Activated effector memory CD4-positive, alpha-beta T cell treated with Interleukin-2 at 50 U/mL for 16 hours (primary cell): Measurements from ENCODE around the gene GRK5.

Experiments
- DNase-seq: peaks from one replicate; pipeline ENCODE4 v3.0.0-alpha.2; 2020

GRK5 gene

GRCh38 chr10:119279441-119279840 is 72.1 kb downstream of the GRK5 start:
- no peak for DNase-seq

- DNase-seq = no peak
Measured at GRCh38 chr10:119281581-119282071, 74.3 kb downstream of the GRK5 start.

DNA sequence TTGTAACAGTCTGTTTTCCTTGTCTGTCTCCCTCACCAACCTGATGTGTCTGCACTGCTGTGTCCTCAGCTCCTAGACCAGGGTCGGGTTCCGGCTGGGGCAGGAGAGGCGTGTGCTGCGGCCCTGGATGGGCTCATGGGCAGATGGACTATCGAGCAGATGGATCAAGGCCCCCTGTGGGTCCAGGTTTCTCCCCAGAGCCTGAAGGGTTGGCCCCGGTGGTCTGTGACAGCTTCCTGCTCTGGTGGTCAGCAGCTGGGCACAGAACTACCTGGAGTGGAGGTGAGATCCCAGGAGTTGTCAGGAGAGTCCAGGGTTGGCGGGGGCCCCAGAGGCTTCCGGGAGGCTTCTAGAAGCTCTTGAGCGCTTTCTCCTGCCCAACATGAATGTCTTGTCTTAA is 75.1 kb downstream of the GRK5 start:
- no peak for DNase-seq

GRCh38 chr10:119283387-119283786 is 76.0 kb downstream of the GRK5 start:
- no peak for DNase-seq

GRCh38 chr10:119283818-119284217 is 76.4 kb downstream of the GRK5 start:
- DNase-seq = no peak

GRCh38 chr10:119284679-119285096 is 77.3 kb downstream of the GRK5 start:
- no peak for DNase-seq

DNA sequence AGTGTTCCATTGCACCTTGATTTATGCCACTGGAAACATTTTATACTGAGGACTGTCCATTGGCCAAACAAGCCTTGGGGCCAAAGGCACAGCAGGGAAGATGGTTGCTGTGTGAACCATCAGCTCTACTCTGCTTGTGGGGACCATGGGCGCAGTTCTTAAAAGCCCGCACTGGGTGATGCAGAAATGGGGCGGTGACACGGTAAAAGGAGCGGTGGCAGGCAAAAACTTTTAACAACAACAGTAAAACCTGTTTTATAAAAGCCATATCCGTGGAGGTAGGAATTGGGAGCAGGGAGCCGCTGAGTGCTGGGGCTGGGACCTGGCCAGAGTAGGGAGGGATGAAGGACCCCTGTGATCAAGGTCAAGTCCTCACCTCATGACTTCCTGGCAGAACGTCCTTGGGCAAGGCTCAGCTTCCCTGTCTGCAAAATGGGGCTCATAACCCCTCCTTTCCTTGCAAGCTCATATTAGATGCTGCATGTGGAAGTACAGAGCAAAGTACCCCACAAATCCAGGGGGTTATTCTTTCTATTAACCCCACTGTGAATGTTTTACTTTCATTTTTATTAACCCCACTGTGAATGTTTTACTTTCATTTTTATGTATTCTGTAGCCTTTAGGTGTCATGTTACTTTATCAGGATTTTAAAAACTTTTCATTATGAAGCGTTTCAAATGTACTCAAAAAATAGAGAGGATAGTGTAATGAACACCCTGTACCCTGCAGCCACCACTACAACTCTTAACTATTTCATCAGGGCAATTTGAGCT is 78.3 kb downstream of the GRK5 start:
- no peak for DNase-seq

- DNase-seq = no peak
Measured at GRCh38 chr10:119286516-119286915, 79.1 kb downstream of the GRK5 start.

DNA sequence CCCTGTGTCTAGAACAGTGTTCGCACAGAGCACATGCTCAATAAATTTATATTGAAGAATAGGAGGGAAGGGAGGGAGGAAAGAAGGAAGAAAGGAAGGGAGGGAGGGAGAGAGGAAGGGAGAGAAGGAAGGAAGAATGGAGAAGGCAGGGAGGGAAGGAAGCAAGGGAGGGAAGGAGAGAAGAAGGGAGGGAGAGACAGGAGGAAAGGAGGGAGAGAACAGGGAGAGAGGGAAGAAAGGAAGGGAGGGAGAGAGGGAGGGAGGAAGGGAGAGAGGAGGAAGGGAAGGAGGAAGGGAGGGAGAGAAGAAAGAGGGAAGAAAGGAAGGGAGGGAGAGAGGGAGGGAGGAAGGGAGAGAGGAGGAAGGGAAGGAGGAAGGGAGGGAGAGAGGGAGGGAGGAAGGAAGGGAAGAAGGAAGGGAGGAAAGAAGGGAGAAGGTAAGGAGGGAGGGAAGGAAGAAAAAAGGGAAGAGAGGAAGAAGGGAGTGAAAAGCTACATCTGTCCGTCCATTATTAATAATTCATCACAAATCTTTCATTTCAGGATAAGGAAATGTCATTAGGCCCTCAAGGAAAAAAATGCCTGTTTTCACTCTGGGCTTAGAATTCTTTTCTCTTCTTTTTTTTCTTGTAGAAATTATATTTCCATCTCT is 79.7 kb downstream of the GRK5 start:
- DNase-seq = no peak

- no peak for DNase-seq
Measured at GRCh38 chr10:119288574-119289001, 81.2 kb downstream of the GRK5 start.

- DNase-seq = no peak
Measured at GRCh38 chr10:119289227-119289920, 82.0 kb downstream of the GRK5 start.

- no peak for DNase-seq
Measured at GRCh38 chr10:119290301-119291048, 83.1 kb downstream of the GRK5 start.

DNA sequence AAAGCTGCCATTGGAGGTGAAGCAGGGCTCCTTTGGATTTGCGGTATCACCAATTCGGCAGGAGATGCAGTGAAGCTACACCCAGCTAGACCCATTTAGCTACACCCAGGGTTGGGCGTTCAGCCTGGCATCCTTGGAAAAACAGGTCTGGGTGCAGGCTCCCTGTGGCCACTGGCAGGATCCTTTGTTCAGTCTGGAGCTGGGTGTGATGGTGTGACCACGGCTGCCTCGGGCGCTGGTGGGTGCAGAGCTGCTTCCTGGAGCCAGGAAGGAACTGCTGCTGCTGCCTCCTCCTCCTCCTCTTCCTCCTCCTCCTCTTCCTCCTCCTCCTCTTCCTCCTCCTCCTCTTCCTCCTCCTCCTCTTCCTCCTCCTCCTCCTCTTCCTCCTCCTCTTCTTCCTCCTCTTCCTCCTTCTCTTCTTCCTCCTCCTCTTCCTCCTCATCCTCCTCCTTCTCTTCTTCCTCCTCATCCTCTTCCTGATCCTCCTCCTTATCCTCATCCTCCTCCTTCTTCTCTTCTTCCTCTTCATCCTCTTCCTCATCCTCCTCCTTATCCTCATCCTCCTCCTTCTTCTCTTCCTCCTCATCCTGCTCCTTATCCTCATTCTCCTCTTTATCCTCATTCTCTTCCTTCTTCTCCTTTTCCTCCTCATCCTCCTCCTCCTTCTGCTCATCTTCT is 84.0 kb downstream of the GRK5 start:
- DNase-seq = no peak

- DNase-seq = no peak
Measured at GRCh38 chr10:119292968-119293760, 85.8 kb downstream of the GRK5 start.

- no peak for DNase-seq
Measured at GRCh38 chr10:119296703-119297102, 89.3 kb downstream of the GRK5 start.

- DNase-seq = no peak
Measured at GRCh38 chr10:119297207-119297968, 90.0 kb downstream of the GRK5 start.

- DNase-seq = no peak
Measured at GRCh38 chr10:119298810-119299209, 91.4 kb downstream of the GRK5 start.

DNA sequence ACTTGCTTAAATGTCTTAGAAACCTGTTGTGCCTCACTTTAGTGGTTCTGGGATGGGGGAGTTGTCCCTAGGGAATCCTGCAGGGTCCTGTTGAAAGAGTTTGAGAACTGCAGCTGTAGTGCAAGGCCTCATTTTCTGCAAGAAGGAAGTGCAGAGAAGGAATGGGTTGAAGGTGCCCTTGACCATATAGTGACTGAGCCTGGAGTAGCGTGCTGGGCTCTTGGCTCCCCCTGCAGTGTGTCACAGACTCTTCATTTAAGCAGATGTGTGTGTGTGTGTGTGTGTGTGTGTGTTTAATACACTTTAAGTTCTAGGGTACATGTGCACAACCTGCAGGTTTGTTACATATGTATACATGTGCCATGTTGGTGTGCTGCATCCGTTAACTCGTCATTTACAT is 92.2 kb downstream of the GRK5 start:
- no peak for DNase-seq

- peak; percentile 61 for DNase-seq
Measured at GRCh38 chr10:119301397-119301796, 94.0 kb downstream of the GRK5 start.

DNA sequence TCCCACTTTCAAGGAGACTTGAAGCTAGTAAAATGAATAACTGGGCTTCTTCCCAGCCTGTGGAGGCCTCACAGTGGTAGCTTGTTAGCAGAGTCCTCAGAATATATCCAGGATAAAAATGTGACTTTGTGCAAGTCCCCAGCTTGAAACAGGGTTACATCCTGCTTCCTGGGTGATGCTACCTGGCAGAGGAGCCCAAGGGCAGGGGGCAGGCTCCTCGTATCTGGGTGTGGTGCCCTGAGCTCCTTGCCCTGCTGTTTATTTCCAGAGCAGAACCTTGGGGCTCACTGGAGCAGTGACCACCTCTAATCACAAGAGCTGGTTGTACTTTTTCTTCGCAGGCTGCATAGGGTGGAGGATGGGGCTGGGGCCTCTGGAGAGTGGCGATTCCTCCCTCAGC is 94.8 kb downstream of the GRK5 start:
- no peak for DNase-seq
